PFSK-1 (cell line): ENCODE results near the gene MRFAP1.

Source experiments
- FOXP2 ChIP-seq: optimal IDR thresholded peaks from 2 replicates; pipeline ENCODE3; 2011; ENCODE audit warnings: borderline replicate concordance, control low read depth, inconsistent platforms; ENCODE audit not compliant: insufficient read depth; ENCODE audit errors: extremely low read length, extremely low read depth
- POLR2AphosphoS5 ChIP-seq: IDR thresholded peaks from 2 replicates; pipeline ENCODE4 v1.6.1; 2012; ENCODE audit warnings: low read depth, mild to moderate bottlenecking, control low read depth, low read length, moderate library complexity
- REST ChIP-seq, 2 experiments: IDR thresholded peaks; 2 replicates each; pipeline versions ENCODE4 v1.6.1 to v1.8.0; 2011 to 2012; ENCODE audit warnings: low read depth in 2 of 2, low read length in 2 of 2, control low read depth in 1 of 2, inconsistent platforms in 1 of 2, mild to moderate bottlenecking in 1 of 2, moderate library complexity in 1 of 2; ENCODE audit not compliant: insufficient read depth in 1 of 2
- SIN3A ChIP-seq: IDR thresholded peaks from 2 replicates; pipeline ENCODE4 v1.6.1; 2012; ENCODE audit warnings: mild to moderate bottlenecking, low read length, moderate library complexity, borderline replicate concordance; ENCODE audit not compliant: insufficient read depth
- TAF1 ChIP-seq: IDR thresholded peaks from 2 replicates; pipeline ENCODE4 v1.6.1; 2012; ENCODE audit warnings: low read length, control low read depth, borderline replicate concordance; ENCODE audit not compliant: insufficient read depth

Gene MRFAP1

GRCh38 chr4:6671648-6672047 is 31.2 kb downstream of the MRFAP1 start:
- no peak for TF ChIP-seq SIN3A
- no peak for TF ChIP-seq TAF1
- no peak for TF ChIP-seq FOXP2
- TF ChIP-seq POLR2AphosphoS5 = no peak
- no peak for TF ChIP-seq REST (IDR thresholded peaks at IDR 0.05; ENCODE audit: insufficient read depth in 1 of 2, low read depth in 2 of 2, low read length in 2 of 2)

GRCh38 chr4:6672131-6672530 is 31.6 kb downstream of the MRFAP1 start:
- TF ChIP-seq REST (IDR thresholded peaks at IDR 0.05; ENCODE audit: insufficient read depth in 1 of 2, low read depth in 2 of 2, low read length in 2 of 2) (no peak), FOXP2 (no peak), SIN3A (no peak)

GRCh38 chr4:6673660-6674499 is 33.4 kb downstream of the MRFAP1 start:
- TF ChIP-seq POLR2AphosphoS5 = peak; percentile 46; the same call in 1 of the 2 replicates
- TF ChIP-seq FOXP2 = peak; percentile 37
- peak; percentile 26; the same call in 1 of the 2 replicates for TF ChIP-seq SIN3A
- TF ChIP-seq REST (IDR thresholded peaks at IDR 0.05; ENCODE audit: insufficient read depth in 1 of 2, low read depth in 2 of 2, low read length in 2 of 2) = no peak
- TF ChIP-seq TAF1 = peak; percentile 95; the same call in 1 of the 2 replicates

- no peak for TF ChIP-seq SIN3A
- 0 out of 2 replicates have a peak, but pooled peaks have one; percentile 24 for TF ChIP-seq POLR2AphosphoS5
Measured at GRCh38 chr4:6674500-6675149, 34.1 kb downstream of the MRFAP1 start.

- TF ChIP-seq TAF1 (no peak), SIN3A (no peak), FOXP2 (no peak), REST (IDR thresholded peaks at IDR 0.05; ENCODE audit: insufficient read depth in 1 of 2, low read depth in 2 of 2, low read length in 2 of 2) (no peak), POLR2AphosphoS5 (no peak)
Measured at GRCh38 chr4:6676722-6677558, 36.5 kb downstream of the MRFAP1 start.
